ENCODE data around the gene HOOK2. TPM values are rescaled to one million over a fixed set of nuclear protein-coding genes. Genes with fewer than 3 reads are reported as not detected.

Gene HOOK2
- total and polyA plus RNA-seq, 2 of the 4 experiments (the other 2 are of a cell fraction): 7.5 to 21.6 TPM

- no peak overlapping the region for H3K18ac ChIP-seq (ENCODE audit: low read depth, low read length)
- CTCF ChIA-PET: interaction anchor here (0.6 to 2.1 kb wide), 15 partner anchors 9 to 1569 kb away, joined by 3 to 11 read pairs (median 4); partner anchors contain the start of genes GET3 and HOOK2
These were observed 17.6 kb downstream of the HOOK2 start for GRCh38 chr19:12757544-12758274.

More at GRCh38 chr19:12757544-12758274, 17.6 kb downstream of the HOOK2 start:
- no TSS peak for BruUV-seq (replicated peaks)
- Histone ChIP-seq H3K23ac (ENCODE audit: low read depth, low read length) (peak overlapping the region; percentile 39; the same call in 1 of the 2 replicates), H4K91ac (ENCODE audit: insufficient read depth, low read depth, low read length) (no peak overlapping the region; the same call in 1 of the 2 replicates), H2BK120ac (ENCODE audit: low read depth, low read length) (no peak overlapping the region), H2AFZ (replicated peaks; ENCODE audit: low read length, poor library complexity) (peak overlapping the region; percentile 98), H3K4me2 (ENCODE audit: low read depth, low read length) (peak overlapping the region; percentile 65), H4K5ac (ENCODE audit: low read depth, low read length) (0 out of 2 replicates have a peak overlapping the region, but pooled peaks have one; percentile 54), H3K79me1 (ENCODE audit: low read depth in 1 of 2, low read length in 2 of 2) (no peaks in the 10 kb centered on the region), H2AK5ac (ENCODE audit: low read depth, low read length) (no peak overlapping the region), H3K9me1 (ENCODE audit: insufficient read depth, low read length) (no peaks in the 10 kb centered on the region), H3K9ac (ENCODE audit: low read depth, low read length) (peak overlapping the region; percentile 14; the same call in 1 of the 2 replicates), H3K9me3 (ENCODE audit: control insufficient read depth, insufficient read depth, low read length) (no peaks in the 10 kb centered on the region), H4K20me1 (ENCODE audit: insufficient read depth, low read length) (no peaks in the 10 kb centered on the region), H2BK20ac (ENCODE audit: low read depth, low read length) (0 out of 2 replicates have a peak overlapping the region, but pooled peaks have one; percentile 32), H3K4ac (ENCODE audit: low read depth, low read length) (peak overlapping the region; percentile 38), H3K36me3 (ENCODE audit: control insufficient read depth, insufficient read depth, low read length) (no peaks in the 10 kb centered on the region), H3K27me3 (ENCODE audit: control insufficient read depth, insufficient read depth, low read length) (peaks cover 5% of the 10 kb centered on the region), H2BK15ac (ENCODE audit: low read depth, low read length) (no peak overlapping the region), H2AK9ac (replicated peaks; ENCODE audit: low read depth, low read length, poor library complexity) (peak overlapping the region; percentile 73), H4K8ac (ENCODE audit: low read depth in 2 of 2, low read length in 2 of 2) (peak overlapping the region in 1 of 2 experiments; percentile 90; a peak in 3 of 4 replicates), H2BK5ac (ENCODE audit: low read depth, low read length, poor library complexity, severe bottlenecking) (no peak overlapping the region), H3K27ac (ENCODE audit: insufficient read depth, low read length) (no peak overlapping the region), H3K4me3 (ENCODE audit: insufficient read depth, low read depth, low read length) (peak overlapping the region; percentile 33), H3K14ac (replicated peaks; ENCODE audit: low read depth, low read length) (peak overlapping the region; percentile 43; the same call in 1 of the 2 replicates), H3K4me1 (ENCODE audit: control insufficient read depth, insufficient read depth, low read length) (no peaks in the 10 kb centered on the region), H3K56ac (ENCODE audit: extremely low read depth, insufficient read depth, low read length) (no peak overlapping the region)
- in situ Hi-C loops (cut with MboI; ENCODE audit: low sequenced_read_pairs): no loop called here
- dilution Hi-C loops (cut with HindIII; ENCODE audit: low sequenced_read_pairs, unreplicated experiment): no loop called here
- 9% methylated on average over 30 of the region's 60 CpGs; no CpG with 5 or more reads in 1 of the 2 experiments for WGBS, 2 experiments (ENCODE audit: extremely low coverage in 2 of 2, insufficient read length in 1 of 2)
- TF ChIP-seq MAFK (IDR thresholded peaks at IDR 0.05; ENCODE audit: low read depth, low read length) (no peak), CTCF (conservative IDR thresholded peaks at IDR 0.05; ENCODE audit: low read depth, low read length) (peak; percentile 91), BHLHE40 (IDR thresholded peaks at IDR 0.05; ENCODE audit: low read depth, low read length) (no peak), SMC3 (IDR thresholded peaks at IDR 0.05; ENCODE audit: low read depth, low read length) (peak; percentile 74), MXI1 (IDR thresholded peaks at IDR 0.05; ENCODE audit: borderline replicate concordance, low read depth, low read length) (no peak), RAD21 (IDR thresholded peaks at IDR 0.05; ENCODE audit: low read length) (peak; percentile 67)
- TF ChIP-seq, protein P1, sequence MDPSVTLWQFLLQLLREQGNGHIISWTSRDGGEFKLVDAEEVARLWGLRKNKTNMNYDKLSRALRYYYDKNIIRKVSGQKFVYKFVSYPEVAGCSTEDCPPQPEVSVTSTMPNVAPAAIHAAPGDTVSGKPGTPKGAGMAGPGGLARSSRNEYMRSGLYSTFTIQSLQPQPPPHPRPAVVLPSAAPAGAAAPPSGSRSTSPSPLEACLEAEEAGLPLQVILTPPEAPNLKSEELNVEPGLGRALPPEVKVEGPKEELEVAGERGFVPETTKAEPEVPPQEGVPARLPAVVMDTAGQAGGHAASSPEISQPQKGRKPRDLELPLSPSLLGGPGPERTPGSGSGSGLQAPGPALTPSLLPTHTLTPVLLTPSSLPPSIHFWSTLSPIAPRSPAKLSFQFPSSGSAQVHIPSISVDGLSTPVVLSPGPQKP (IDR thresholded peaks at IDR 0.05; ENCODE audit: borderline replicate concordance, low read depth, low read length): no peak
- peak; percentile 61 for DNase-seq
- peak; percentile 96 for ATAC-seq (ENCODE audit: low read depth)
- intact Hi-C loops (cut with micrococcal nuclease): no loop called here
- POLR2A ChIA-PET (ENCODE audit: unreplicated experiment): interaction anchor here (0.6 kb wide), 1 partner anchor 16 kb away, joined by 3 read pairs; no protein-coding TSS in a partner anchor
